Right lobe of liver (tissue), 4 donors: ENCODE data around the gene ANKLE1.

Experiments
- CTCF ChIP-seq, 4 donors: fragments of 200-600 bp in 3 of 4; fragments of 450-650 bp in 1 of 4; IDR thresholded peaks; one replicate each; pipeline versions ENCODE4 v1.5.1 to v1.8.0; 2016 to 2022; ENCODE audit warnings: antibody characterized with exemption in 4 of 4, mild to moderate bottlenecking in 2 of 4
- POLR2A ChIP-seq: fragments of 450-650 bp; IDR thresholded peaks from one replicate; pipeline ENCODE4 v1.6.1; 2017; ENCODE audit warnings: antibody characterized with exemption, mild to moderate bottlenecking
- donor health status: DM: no; HTN: no; CAD: no.
- donor health status: DM: no; HTN: no; CAD: no.
- donor health status: DM: no; HTN: yes; CAD: no.

- TF ChIP-seq CTCF (IDR thresholded peaks at IDR 0.05) (no peak), POLR2A (no peak)
Observed at GRCh38 chr19:17235971-17236777, 45.5 kb upstream of the ANKLE1 start.
